Measurements from ENCODE around the gene SMS. TPM values are rescaled to one million over a fixed set of nuclear protein-coding genes. Genes with fewer than 3 reads are reported as not detected.
A peak's percentile ranks its signal among the peaks of the same experiment; 100 is the strongest.

The SMS gene
- total RNA-seq, 2 experiments from 2014 or later = 100 to 124 TPM

- intact Hi-C loops (cut with DNase I, micrococcal nuclease) = no loop called here
- Mint-ChIP-seq H3K36me3 (ENCODE audit: low read depth) (peaks cover 1% of the 10 kb centered on the region), H3K27ac (no peak overlapping the region), H3K9me3 (ENCODE audit: low read depth) (peaks cover 2% of the 10 kb centered on the region), H3K27me3 (no peaks in the 10 kb centered on the region), H3K4me1 (peaks cover 12% of the 10 kb centered on the region), H3K4me3 (no peak overlapping the region)
- ChIA-PET CTCF (no interaction called here), POLR2A (no interaction called here)
- DNase-seq = no peak
- no peak for ATAC-seq
Measured at GRCh38 chrX:22024577-22024976, 84.1 kb downstream of the SMS start.

- DNase-seq (no peak), ATAC-seq (no peak)
- Mint-ChIP-seq H3K36me3 (ENCODE audit: low read depth) (peaks cover 1% of the 10 kb centered on the region), H3K9me3 (ENCODE audit: low read depth) (peaks cover 4% of the 10 kb centered on the region), H3K4me1 (peaks cover 12% of the 10 kb centered on the region), H3K27ac (no peak overlapping the region), H3K27me3 (no peaks in the 10 kb centered on the region), H3K4me3 (no peak overlapping the region)
- CTCF ChIA-PET = no interaction called here
- intact Hi-C loops (cut with DNase I, micrococcal nuclease) = no loop called here
- POLR2A ChIA-PET = no interaction called here
Measured at GRCh38 chrX:22025751-22026150, 85.2 kb downstream of the SMS start.

- intact Hi-C loops (cut with DNase I, micrococcal nuclease) = no loop called here
- POLR2A ChIA-PET = no interaction called here
- Mint-ChIP-seq H3K4me1 (peaks cover 12% of the 10 kb centered on the region), H3K4me3 (no peak overlapping the region), H3K27me3 (no peaks in the 10 kb centered on the region), H3K27ac (no peak overlapping the region), H3K36me3 (ENCODE audit: low read depth) (peaks cover 1% of the 10 kb centered on the region), H3K9me3 (ENCODE audit: low read depth) (peaks cover 4% of the 10 kb centered on the region)
- no peak for ATAC-seq
- CTCF ChIA-PET = no interaction called here
- DNase-seq = no peak
Measured at GRCh38 chrX:22026731-22027130, 86.2 kb downstream of the SMS start.

- POLR2A ChIA-PET = no interaction called here
- Mint-ChIP-seq H3K27ac (peak within 1 kb of the TSS; percentile 60), H3K36me3 (ENCODE audit: low read depth) (peaks cover 1% of the 10 kb centered on the region), H3K27me3 (no peaks in the 10 kb centered on the region), H3K9me3 (ENCODE audit: low read depth) (peaks cover 4% of the 10 kb centered on the region), H3K4me3 (no peak within 1 kb of the TSS), H3K4me1 (peaks cover 21% of the 10 kb centered on the region)
- DNase-seq = no peak
- ATAC-seq = no peak
- intact Hi-C loops (cut with DNase I, micrococcal nuclease) = no loop called here
- CTCF ChIA-PET = no interaction called here
Measured at GRCh38 chrX:22032084-22032483, 91.6 kb downstream of the SMS start, which contains the start of gene PHEX. Gene PHEX (plus strand): TSS chrX:22032325. CDS start chrX:22033006, 681 bp downstream.

GRCh38 chrX:22032506-22032905 lies 92.0 kb downstream of the SMS start:
- peaks cover 1% of the 10 kb centered on the region for H3K36me3 Mint-ChIP-seq (ENCODE audit: low read depth)
- peaks cover 21% of the 10 kb centered on the region for H3K4me1 Mint-ChIP-seq
- ChIA-PET POLR2A (no interaction called here), CTCF (no interaction called here)
- intact Hi-C loops (cut with DNase I, micrococcal nuclease) = no loop called here
- no peak overlapping the region for H3K4me3 Mint-ChIP-seq
- peaks cover 3% of the 10 kb centered on the region for H3K9me3 Mint-ChIP-seq (ENCODE audit: low read depth)
- H3K27me3 Mint-ChIP-seq = no peaks in the 10 kb centered on the region
- no peak for ATAC-seq
- H3K27ac Mint-ChIP-seq = peak overlapping the region; percentile 24
- DNase-seq = no peak

- DNase-seq = no peak
- H3K36me3 Mint-ChIP-seq (ENCODE audit: low read depth) = no peaks in the 10 kb centered on the region
- no peaks in the 10 kb centered on the region for H3K27me3 Mint-ChIP-seq
- POLR2A ChIA-PET = no interaction called here
- no peak overlapping the region for H3K4me3 Mint-ChIP-seq
- peaks cover 22% of the 10 kb centered on the region for H3K4me1 Mint-ChIP-seq
- no peak for ATAC-seq
- H3K27ac Mint-ChIP-seq = peak overlapping the region; percentile 19
- intact Hi-C loops (cut with DNase I, micrococcal nuclease) = no loop called here
- CTCF ChIA-PET = no interaction called here
- H3K9me3 Mint-ChIP-seq (ENCODE audit: low read depth) = peaks cover 2% of the 10 kb centered on the region
Measured at GRCh38 chrX:22033818-22034217, 93.3 kb downstream of the SMS start.

- Mint-ChIP-seq H3K27ac (no peak overlapping the region), H3K9me3 (ENCODE audit: low read depth) (no peaks in the 10 kb centered on the region), H3K36me3 (ENCODE audit: low read depth) (no peaks in the 10 kb centered on the region), H3K4me3 (no peak overlapping the region), H3K4me1 (peaks cover 22% of the 10 kb centered on the region), H3K27me3 (no peaks in the 10 kb centered on the region)
- intact Hi-C loops (cut with DNase I, micrococcal nuclease) = no loop called here
- POLR2A ChIA-PET = no interaction called here
- ATAC-seq (no peak), DNase-seq (no peak)
- CTCF ChIA-PET = no interaction called here
Measured at GRCh38 chrX:22035236-22035635, 94.7 kb downstream of the SMS start.

- ATAC-seq = peak; percentile 47
- Mint-ChIP-seq H3K4me1 (peaks cover 23% of the 10 kb centered on the region), H3K27me3 (no peaks in the 10 kb centered on the region), H3K9me3 (ENCODE audit: low read depth) (no peaks in the 10 kb centered on the region), H3K27ac (peak overlapping the region; percentile 80), H3K4me3 (no peak overlapping the region), H3K36me3 (ENCODE audit: low read depth) (no peaks in the 10 kb centered on the region)
- CTCF ChIA-PET = no interaction called here
- peak; percentile 7 for DNase-seq
- POLR2A ChIA-PET = no interaction called here
- intact Hi-C loops (cut with DNase I, micrococcal nuclease) = no loop called here
Measured at GRCh38 chrX:22037225-22037624, 96.7 kb downstream of the SMS start.

GRCh38 chrX:22037911-22038537 lies 97.5 kb downstream of the SMS start:
- Mint-ChIP-seq H3K4me3 (peak overlapping the region; percentile 55), H3K4me1 (peaks cover 19% of the 10 kb centered on the region), H3K27ac (peak overlapping the region; percentile 80), H3K9me3 (ENCODE audit: low read depth) (no peaks in the 10 kb centered on the region), H3K36me3 (ENCODE audit: low read depth) (no peaks in the 10 kb centered on the region), H3K27me3 (no peaks in the 10 kb centered on the region)
- ATAC-seq (peak; percentile 39), DNase-seq (no peak)
- intact Hi-C loops (cut with DNase I, micrococcal nuclease) = no loop called here
- CTCF ChIA-PET = no interaction called here
- POLR2A ChIA-PET = no interaction called here

- no peak for ATAC-seq
- Mint-ChIP-seq H3K4me1 (peaks cover 12% of the 10 kb centered on the region), H3K27me3 (no peaks in the 10 kb centered on the region), H3K27ac (peak overlapping the region; percentile 21), H3K9me3 (ENCODE audit: low read depth) (no peaks in the 10 kb centered on the region), H3K36me3 (ENCODE audit: low read depth) (no peaks in the 10 kb centered on the region), H3K4me3 (peak overlapping the region; percentile 2)
- DNase-seq = no peak
- intact Hi-C loops (cut with DNase I, micrococcal nuclease) = no loop called here
- ChIA-PET POLR2A (no interaction called here), CTCF (no interaction called here)
Measured at GRCh38 chrX:22039541-22039940, 99.0 kb downstream of the SMS start.

- peak overlapping the region; percentile 21 for H3K27ac Mint-ChIP-seq
- H3K36me3 Mint-ChIP-seq (ENCODE audit: low read depth) = no peaks in the 10 kb centered on the region
- H3K4me1 Mint-ChIP-seq = peaks cover 12% of the 10 kb centered on the region
- ChIA-PET CTCF (no interaction called here), POLR2A (no interaction called here)
- peak overlapping the region; percentile 2 for H3K4me3 Mint-ChIP-seq
- ATAC-seq (no peak), DNase-seq (no peak)
- H3K27me3 Mint-ChIP-seq = no peaks in the 10 kb centered on the region
- intact Hi-C loops (cut with DNase I, micrococcal nuclease) = no loop called here
- no peaks in the 10 kb centered on the region for H3K9me3 Mint-ChIP-seq (ENCODE audit: low read depth)
Measured at GRCh38 chrX:22040184-22040583, 99.7 kb downstream of the SMS start.

GRCh38 chrX:22041907-22042530 lies 101.5 kb downstream of the SMS start:
- Mint-ChIP-seq H3K4me1 (peaks cover 12% of the 10 kb centered on the region), H3K27ac (no peak overlapping the region), H3K9me3 (ENCODE audit: low read depth) (no peaks in the 10 kb centered on the region), H3K27me3 (no peaks in the 10 kb centered on the region), H3K4me3 (no peak overlapping the region), H3K36me3 (ENCODE audit: low read depth) (no peaks in the 10 kb centered on the region)
- ATAC-seq (no peak), DNase-seq (peak; percentile 26)
- CTCF ChIA-PET = interaction anchor here (0.6 kb wide), 1 partner anchor 107 kb away, joined by 3 read pairs; no protein-coding TSS in a partner anchor
- POLR2A ChIA-PET = no interaction called here
- intact Hi-C loops (cut with DNase I, micrococcal nuclease) = no loop called here
